GM23248 (cell line): ENCODE data around the gene TLL1.

ENCODE experiments used
- EZH2 ChIP-seq: fragments of 200-600 bp; sonication (generic); IDR thresholded peaks from 2 replicates; pipeline ENCODE4 v1.6.1; 2018; ENCODE audit warnings: antibody characterized with exemption, mild to moderate bottlenecking; ENCODE audit not compliant: insufficient read depth, poor library complexity, severe bottlenecking
- EZH2phosphoT487 ChIP-seq: fragments of 200-600 bp; sonication (generic); IDR thresholded peaks from 2 replicates; pipeline ENCODE4 v1.6.1; 2018; ENCODE audit warnings: antibody characterized with exemption, moderate library complexity, mild to moderate bottlenecking, low read depth; ENCODE audit not compliant: insufficient read depth

DNA sequence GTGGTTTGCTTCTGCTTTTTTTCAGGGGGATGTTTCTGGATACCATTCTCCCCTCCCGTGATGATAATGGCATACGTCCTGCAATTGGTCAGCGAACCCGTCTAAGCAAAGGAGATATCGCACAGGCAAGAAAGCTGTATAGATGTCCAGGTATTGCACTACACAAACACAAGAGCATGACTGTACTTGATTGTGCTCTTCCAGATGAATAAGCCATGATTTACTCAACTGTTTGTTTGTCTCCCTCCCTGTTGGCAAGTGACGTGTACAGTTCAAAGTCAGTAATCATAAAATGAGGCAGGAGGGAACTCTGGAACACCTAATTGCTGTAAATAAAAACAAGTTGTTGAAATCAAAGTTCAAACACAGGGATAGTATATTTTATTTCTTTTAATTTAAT lies 141.4 kb downstream of the TLL1 start:
- TF ChIP-seq EZH2phosphoT487 (no peak), EZH2 (no peak)
